T-helper 17 cell (primary cell): ENCODE measurements around the gene TARS1. TPM values are rescaled to one million over a fixed set of nuclear protein-coding genes. Genes with fewer than 3 reads are reported as not detected.
"Not testable (repeated sequence)": the region's sequence is repeated elsewhere in the genome, so short reads cannot be mapped to it uniquely, and the experiment has no call there.

Experiments
- ATAC-seq: fragments of 150-1000 bp; cut with Tn5 transposase; 2 replicates; pipeline ENCODE4 v1.10.0; 2021; ENCODE audit warnings: mild to moderate bottlenecking, moderate library complexity
- DNase-seq, 3 donors: peaks; one replicate each; pipeline versions ENCODE4 v3.0.0 to v3.0.0-alpha.2; 2020 to 2021
- H3K9me3 ChIP-seq: one replicate; pipeline ENCODE4 v1.7.0; 2013; ENCODE audit warnings: low read length, mild to moderate bottlenecking; ENCODE audit not compliant: control insufficient read depth, poor library complexity, severe bottlenecking
- H3K27ac Mint-ChIP-seq: one replicate; pipeline ENCODE4 v1.8.0; 2022; ENCODE audit warnings: mild to moderate bottlenecking, moderate library complexity, mixed read lengths
- H3K27me3 Mint-ChIP-seq: one replicate; pipeline ENCODE4 v1.8.0; 2022; ENCODE audit warnings: mixed read lengths
- H3K36me3 Mint-ChIP-seq: one replicate; pipeline ENCODE4 v1.8.0; 2022; ENCODE audit warnings: low read depth, mixed read lengths
- H3K4me1 Mint-ChIP-seq: one replicate; pipeline ENCODE4 v1.8.0; 2022; ENCODE audit warnings: mild to moderate bottlenecking, mixed read lengths
- H3K4me3 Mint-ChIP-seq: one replicate; pipeline ENCODE4 v1.8.0; 2022; ENCODE audit warnings: mild to moderate bottlenecking, moderate library complexity, mixed read lengths
- total RNA-seq, 4 donors: library from RNA in 2 of 4; stranded (reverse) in 2 of 4; gene quantifications; one replicate each; pipeline ENCODE4 v1.2.3 and lab custom pipeline; 2022 to 2026

Gene TARS1
- total RNA-seq, 2 donors from 2014 or later: 49.0 to 55.4 TPM

GRCh38 chr5:33423018-33423630 is 17.6 kb upstream of the TARS1 start:
- Mint-ChIP-seq H3K27ac (no peak overlapping the region), H3K27me3 (peaks cover 23% of the 10 kb centered on the region), H3K4me3 (no peak overlapping the region), H3K4me1 (no peaks in the 10 kb centered on the region), H3K36me3 (no peaks in the 10 kb centered on the region)
- H3K9me3 ChIP-seq: no peaks in the 10 kb centered on the region
- ATAC-seq (no peak), DNase-seq (no peak)

- H3K27ac Mint-ChIP-seq: no peak overlapping the region
These were observed 15.5 kb upstream of the TARS1 start for GRCh38 chr5:33425314-33425713.

GRCh38 chr5:33430983-33431382 is 9.8 kb upstream of the TARS1 start:
- no peak for ATAC-seq
- Mint-ChIP-seq H3K36me3 (no peaks in the 10 kb centered on the region), H3K27me3 (peaks cover 24% of the 10 kb centered on the region), H3K4me1 (peaks cover 6% of the 10 kb centered on the region), H3K27ac (no peak overlapping the region), H3K4me3 (no peak overlapping the region)
- no peaks in the 10 kb centered on the region for H3K9me3 ChIP-seq
- DNase-seq: no peak

More at GRCh38 chr5:33425314-33425713, 15.5 kb upstream of the TARS1 start:
- H3K4me3 Mint-ChIP-seq: no peak overlapping the region
- H3K27me3 Mint-ChIP-seq: peaks cover 26% of the 10 kb centered on the region
- no peaks in the 10 kb centered on the region for H3K36me3 Mint-ChIP-seq
- ATAC-seq: no peak
- no peaks in the 10 kb centered on the region for H3K9me3 ChIP-seq
- no peak for DNase-seq
- H3K4me1 Mint-ChIP-seq: no peaks in the 10 kb centered on the region

- H3K27ac Mint-ChIP-seq: no peak overlapping the region
- H3K4me1 Mint-ChIP-seq: peaks cover 9% of the 10 kb centered on the region
- ATAC-seq (no peak), DNase-seq (no peak)
- no peak overlapping the region for H3K4me3 Mint-ChIP-seq
- H3K36me3 Mint-ChIP-seq: no peaks in the 10 kb centered on the region
- no peaks in the 10 kb centered on the region for H3K9me3 ChIP-seq
- peaks cover 7% of the 10 kb centered on the region for H3K27me3 Mint-ChIP-seq
These were observed 8.1 kb upstream of the TARS1 start for GRCh38 chr5:33432656-33433055.

GRCh38 chr5:33433303-33434240 is 7.2 kb upstream of the TARS1 start:
- DNase-seq: no peak
- H3K4me3 Mint-ChIP-seq: no peak overlapping the region
- H3K9me3 ChIP-seq: no peaks in the 10 kb centered on the region
- peaks cover 9% of the 10 kb centered on the region for H3K4me1 Mint-ChIP-seq
- H3K36me3 Mint-ChIP-seq: no peaks in the 10 kb centered on the region
- no peak for ATAC-seq
- H3K27ac Mint-ChIP-seq: peak overlapping the region; percentile 24
- peaks cover 2% of the 10 kb centered on the region for H3K27me3 Mint-ChIP-seq

GRCh38 chr5:33435893-33436490 is 4.8 kb upstream of the TARS1 start:
- H3K4me1 Mint-ChIP-seq, H3K4me3 Mint-ChIP-seq, H3K9me3 ChIP-seq, H3K36me3 Mint-ChIP-seq, H3K27me3 Mint-ChIP-seq, H3K27ac Mint-ChIP-seq: not testable (repeated sequence)
- ATAC-seq: peak; percentile 61
- DNase-seq: peak; percentile 29 to 42 (median 37)

GRCh38 chr5:33438996-33439395 is 1.8 kb upstream of the TARS1 start:
- ATAC-seq (no peak), DNase-seq (no peak)
- H3K4me1 Mint-ChIP-seq: peaks cover 15% of the 10 kb centered on the region
- no peak overlapping the region for H3K27ac Mint-ChIP-seq
- H3K9me3 ChIP-seq: no peaks in the 10 kb centered on the region
- H3K36me3 Mint-ChIP-seq: no peaks in the 10 kb centered on the region
- no peaks in the 10 kb centered on the region for H3K27me3 Mint-ChIP-seq
- no peak overlapping the region for H3K4me3 Mint-ChIP-seq

- H3K27ac Mint-ChIP-seq: no peak overlapping the region
- peaks cover 21% of the 10 kb centered on the region for H3K4me1 Mint-ChIP-seq
- DNase-seq: no peak
These were observed 772 bp upstream of the TARS1 start for GRCh38 chr5:33439905-33440481.

GRCh38 chr5:33441241-33442177 is 744 bp downstream of the TARS1 start:
- peaks cover 5% of the 10 kb centered on the region for H3K36me3 Mint-ChIP-seq
- peaks cover 21% of the 10 kb centered on the region for H3K4me1 Mint-ChIP-seq
- no peaks in the 10 kb centered on the region for H3K27me3 Mint-ChIP-seq
- H3K9me3 ChIP-seq: no peaks in the 10 kb centered on the region
- no peak overlapping the region for H3K27ac Mint-ChIP-seq
- ATAC-seq (peak; percentile 38), DNase-seq (no peak)
- no peak overlapping the region for H3K4me3 Mint-ChIP-seq

More at GRCh38 chr5:33439905-33440481, 772 bp upstream of the TARS1 start:
- H3K4me3 Mint-ChIP-seq: no peak overlapping the region
- H3K36me3 Mint-ChIP-seq: no peaks in the 10 kb centered on the region
- ATAC-seq: no peak
- no peaks in the 10 kb centered on the region for H3K27me3 Mint-ChIP-seq
- no peaks in the 10 kb centered on the region for H3K9me3 ChIP-seq

- peaks cover 28% of the 10 kb centered on the region for H3K4me1 Mint-ChIP-seq
- H3K27me3 Mint-ChIP-seq: no peaks in the 10 kb centered on the region
- H3K9me3 ChIP-seq: no peaks in the 10 kb centered on the region
- ATAC-seq: no peak
- H3K27ac Mint-ChIP-seq: peak overlapping the region; percentile 67
- DNase-seq: no peak
- H3K36me3 Mint-ChIP-seq: peaks cover 9% of the 10 kb centered on the region
- H3K4me3 Mint-ChIP-seq: peak overlapping the region; percentile 19
These were observed 3.8 kb downstream of the TARS1 start for GRCh38 chr5:33444542-33444941.

GRCh38 chr5:33445798-33446197 is 5.0 kb downstream of the TARS1 start:
- Mint-ChIP-seq H3K4me3 (no peak overlapping the region), H3K27ac (peak overlapping the region; percentile 67), H3K27me3 (no peaks in the 10 kb centered on the region), H3K4me1 (peaks cover 28% of the 10 kb centered on the region), H3K36me3 (peaks cover 9% of the 10 kb centered on the region)
- DNase-seq (no peak), ATAC-seq (no peak)
- no peaks in the 10 kb centered on the region for H3K9me3 ChIP-seq

- H3K36me3 Mint-ChIP-seq: peaks cover 11% of the 10 kb centered on the region
- no peak overlapping the region for H3K4me3 Mint-ChIP-seq
- DNase-seq: no peak
- peaks cover 25% of the 10 kb centered on the region for H3K4me1 Mint-ChIP-seq
- H3K9me3 ChIP-seq: no peaks in the 10 kb centered on the region
- H3K27me3 Mint-ChIP-seq: no peaks in the 10 kb centered on the region
- H3K27ac Mint-ChIP-seq: peak overlapping the region; percentile 49
- no peak for ATAC-seq
These were observed 7.4 kb downstream of the TARS1 start for GRCh38 chr5:33448118-33448517.
